MM.1S (cell line): ENCODE data around the gene TNNC2.

Experiments used
- DNase-seq: peaks from one replicate; pipeline ENCODE4 v3.0.0-alpha.2; 2015
- H2AFZ ChIP-seq: fragments of 300-600 bp; sonication (generic); 2 replicates; pipeline ENCODE4 v1.6.0; 2016; ENCODE audit warnings: antibody characterized with exemption, low read length
- H3F3A ChIP-seq: fragments of 300-600 bp; sonication (generic); 2 replicates; pipeline ENCODE4 v1.6.1; 2016; ENCODE audit warnings: mild to moderate bottlenecking, antibody characterized with exemption, low read length, moderate library complexity, mixed read lengths; ENCODE audit not compliant: insufficient read depth
- H3K27ac ChIP-seq: fragments of 300-600 bp; sonication (generic); 2 replicates; pipeline ENCODE4 v1.5.1; 2016; ENCODE audit warnings: mild to moderate bottlenecking, low read length
- H3K27me3 ChIP-seq: fragments of 300-600 bp; sonication (generic); replicated peaks from 2 replicates; pipeline ENCODE4 v1.6.0; 2016; ENCODE audit warnings: low read length; ENCODE audit not compliant: insufficient read depth
- H3K36me3 ChIP-seq: fragments of 300-600 bp; sonication (generic); replicated peaks from 2 replicates; pipeline ENCODE4 v1.6.1; 2016; ENCODE audit warnings: mild to moderate bottlenecking, low read length, mixed read lengths; ENCODE audit not compliant: insufficient read depth
- H3K4me1 ChIP-seq: fragments of 300-600 bp; sonication (generic); 2 replicates; pipeline ENCODE4 v1.6.1; 2016; ENCODE audit warnings: low read length, mixed read lengths
- H3K4me2 ChIP-seq: fragments of 300-600 bp; sonication (generic); 2 replicates; pipeline ENCODE4 v1.6.0; 2016; ENCODE audit warnings: low read depth, low read length
- H3K4me3 ChIP-seq: fragments of 300-600 bp; sonication (generic); 2 replicates; pipeline ENCODE4 v1.5.1; 2016; ENCODE audit warnings: low read length, mixed read lengths
- H3K79me2 ChIP-seq: fragments of 300-600 bp; sonication (generic); 2 replicates; pipeline ENCODE4 v1.6.1; 2016; ENCODE audit warnings: mixed run types, low read length, mixed read lengths
- H3K9ac ChIP-seq: fragments of 300-600 bp; sonication (generic); 2 replicates; pipeline ENCODE4 v1.6.1; 2016; ENCODE audit warnings: low read length, mixed read lengths
- H3K9me2 ChIP-seq: fragments of 300-600 bp; sonication (generic); replicated peaks from 2 replicates; pipeline ENCODE4 v1.6.1; 2016; ENCODE audit warnings: mild to moderate bottlenecking, low read length, mixed read lengths; ENCODE audit not compliant: insufficient read depth
- H3K9me3 ChIP-seq: fragments of 300-600 bp; sonication (generic); replicated peaks from 2 replicates; pipeline ENCODE4 v1.6.1; 2016; ENCODE audit warnings: mild to moderate bottlenecking, low read length, mixed read lengths; ENCODE audit not compliant: insufficient read depth
- H4K20me1 ChIP-seq: fragments of 300-600 bp; sonication (generic); 2 replicates; pipeline ENCODE4 v1.6.1; 2016; ENCODE audit warnings: mild to moderate bottlenecking, low read length, moderate library complexity, mixed read lengths; ENCODE audit not compliant: insufficient read depth
- CTCF ChIP-seq: fragments of 300-600 bp; sonication (generic); IDR thresholded peaks from 2 replicates; pipeline ENCODE4 v1.5.1; 2016; ENCODE audit warnings: antibody characterized with exemption, low read length, mixed read lengths
- EZH2 ChIP-seq: fragments of 300-600 bp; sonication (generic); optimal IDR thresholded peaks from 2 replicates; pipeline ENCODE3; 2017; ENCODE audit warnings: low read depth, mild to moderate bottlenecking, antibody characterized with exemption, low read length, mixed read lengths
- EZH2phosphoT487 ChIP-seq: fragments of 300-600 bp; sonication (generic); IDR thresholded peaks from 2 replicates; pipeline ENCODE4 v1.6.1; 2018; ENCODE audit warnings: antibody characterized with exemption, low read length

Gene TNNC2

DNA sequence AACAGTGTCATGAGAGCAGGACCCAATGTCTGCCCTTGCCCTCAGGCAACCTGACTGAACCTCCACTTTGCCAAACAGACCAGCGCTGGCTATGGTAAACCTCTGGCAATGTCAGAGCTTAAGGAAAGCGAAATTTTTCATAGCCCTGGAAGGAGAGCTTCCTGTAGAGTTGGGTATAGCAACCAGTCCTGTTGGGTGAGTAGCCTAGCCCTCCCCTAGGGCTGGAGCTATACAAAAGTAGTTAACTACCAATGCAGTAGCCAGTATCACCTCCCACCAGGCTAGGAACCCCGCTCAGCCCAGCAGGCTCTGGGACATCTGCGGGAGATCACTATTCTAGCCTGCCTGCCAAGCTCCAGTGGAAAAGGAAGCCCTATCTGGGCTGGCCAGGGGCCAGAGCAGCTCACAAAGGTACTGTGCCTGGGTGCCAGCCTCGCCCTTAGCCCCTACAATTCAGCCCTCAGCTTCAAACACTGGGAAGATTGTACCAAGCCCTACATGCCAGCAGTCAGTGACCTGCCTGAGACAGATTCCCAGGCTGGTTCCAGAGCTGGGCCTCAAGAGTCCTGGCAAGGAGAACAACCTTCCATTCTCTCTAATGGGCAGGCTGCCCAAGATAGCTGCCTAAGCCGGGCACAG lies 43.3 kb downstream of the TNNC2 start:
- H3K4me1 ChIP-seq: no peaks in the 10 kb centered on the region
- H3K9me2 ChIP-seq: no peaks in the 10 kb centered on the region
- no peaks in the 10 kb centered on the region for H3K36me3 ChIP-seq
- H3K27ac ChIP-seq: no peak overlapping the region
- H3F3A ChIP-seq: no peaks in the 10 kb centered on the region
- H3K79me2 ChIP-seq: no peaks in the 10 kb centered on the region
- no peak overlapping the region for H3K9ac ChIP-seq
- H3K4me2 ChIP-seq: no peak overlapping the region
- DNase-seq: no peak
- H4K20me1 ChIP-seq: no peaks in the 10 kb centered on the region
- no peaks in the 10 kb centered on the region for H3K27me3 ChIP-seq
- H3K4me3 ChIP-seq: no peak overlapping the region
- no peaks in the 10 kb centered on the region for H3K9me3 ChIP-seq
- H2AFZ ChIP-seq: no peak overlapping the region
- TF ChIP-seq EZH2phosphoT487 (no peak), CTCF (no peak), EZH2 (no peak)

DNA sequence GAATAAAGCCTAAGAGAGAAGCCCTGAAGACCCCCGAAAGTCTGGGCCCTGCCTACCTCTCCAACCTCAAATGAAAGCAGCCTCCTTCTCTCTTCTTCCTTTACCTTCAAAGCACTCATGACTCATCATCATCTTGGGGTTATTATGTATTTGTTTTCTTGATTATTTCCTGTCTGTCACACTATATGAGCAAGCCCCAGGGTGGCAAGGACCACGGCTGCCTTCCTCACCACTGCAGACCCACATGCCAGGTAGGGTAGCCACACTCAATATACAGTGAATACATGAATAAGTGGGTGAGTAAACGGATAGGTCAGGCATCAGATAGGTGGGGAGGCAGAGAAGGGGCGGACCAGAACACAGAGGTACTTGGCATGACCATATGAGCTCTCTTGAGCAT lies 44.2 kb downstream of the TNNC2 start:
- Histone ChIP-seq H2AFZ (no peak overlapping the region), H4K20me1 (no peaks in the 10 kb centered on the region), H3K79me2 (no peaks in the 10 kb centered on the region), H3K4me1 (no peaks in the 10 kb centered on the region), H3F3A (no peaks in the 10 kb centered on the region), H3K27me3 (no peaks in the 10 kb centered on the region), H3K27ac (no peak overlapping the region), H3K36me3 (no peaks in the 10 kb centered on the region), H3K9me2 (no peaks in the 10 kb centered on the region), H3K9me3 (no peaks in the 10 kb centered on the region), H3K4me3 (no peak overlapping the region), H3K4me2 (no peak overlapping the region), H3K9ac (no peak overlapping the region)
- TF ChIP-seq EZH2phosphoT487 (no peak), EZH2 (no peak), CTCF (no peak)
- DNase-seq: no peak

DNA sequence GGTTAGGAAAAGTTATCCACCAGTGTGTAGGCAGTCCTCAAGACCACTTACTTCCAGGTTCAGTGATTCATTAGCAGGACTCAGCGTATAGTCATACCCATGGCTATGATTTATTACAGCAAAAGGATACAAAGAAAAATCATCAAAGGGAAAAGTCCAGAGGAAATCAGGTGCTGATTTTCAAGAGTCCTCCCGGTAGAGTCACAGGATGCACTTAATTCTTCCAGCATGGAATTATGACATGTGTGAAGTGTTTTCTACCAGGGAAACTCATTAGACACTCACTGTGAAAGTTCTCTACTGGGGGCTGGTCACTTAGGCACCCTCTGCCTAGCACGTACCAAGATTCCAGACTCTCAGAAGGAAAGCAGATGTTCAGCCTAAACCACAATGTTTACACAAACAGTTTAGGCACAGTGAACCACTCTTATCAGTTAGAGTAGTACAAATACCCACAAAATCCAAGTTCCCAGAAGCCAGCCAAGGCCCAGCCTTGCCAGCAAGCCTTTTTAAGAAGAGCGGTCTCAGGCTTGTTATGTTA lies 45.7 kb downstream of the TNNC2 start:
- DNase-seq: no peak
- no peaks in the 10 kb centered on the region for H4K20me1 ChIP-seq
- H3K4me3 ChIP-seq: no peak overlapping the region
- no peaks in the 10 kb centered on the region for H3K9me3 ChIP-seq
- H3K9ac ChIP-seq: no peak overlapping the region
- TF ChIP-seq CTCF (no peak), EZH2phosphoT487 (no peak), EZH2 (no peak)
- H3K27me3 ChIP-seq: no peaks in the 10 kb centered on the region
- no peaks in the 10 kb centered on the region for H3K36me3 ChIP-seq
- H3K27ac ChIP-seq: no peak overlapping the region
- H3K4me2 ChIP-seq: no peak overlapping the region
- no peaks in the 10 kb centered on the region for H3F3A ChIP-seq
- no peaks in the 10 kb centered on the region for H3K79me2 ChIP-seq
- H3K9me2 ChIP-seq: no peaks in the 10 kb centered on the region
- no peaks in the 10 kb centered on the region for H3K4me1 ChIP-seq
- H2AFZ ChIP-seq: no peak overlapping the region
